C4-2B (cell line): ENCODE measurements around the gene NKPD1.
A peak's percentile ranks its signal among the peaks of the same experiment; 100 is the strongest.

ENCODE experiments used
- H3K27ac ChIP-seq: fragments of 450-650 bp; 2 replicates; pipeline ENCODE4 v1.5.1; 2017
- ZFX ChIP-seq: fragments of 450-650 bp; IDR thresholded peaks from 2 replicates; pipeline ENCODE4 v1.6.1; 2017
- TF ChIP-seq, protein P1 (sequence below): fragments of 450-650 bp; conservative IDR thresholded peaks from 2 replicates; pipeline ENCODE4 v1.5.1; 2017; ENCODE audit warnings: mild to moderate bottlenecking

Gene NKPD1

DNA sequence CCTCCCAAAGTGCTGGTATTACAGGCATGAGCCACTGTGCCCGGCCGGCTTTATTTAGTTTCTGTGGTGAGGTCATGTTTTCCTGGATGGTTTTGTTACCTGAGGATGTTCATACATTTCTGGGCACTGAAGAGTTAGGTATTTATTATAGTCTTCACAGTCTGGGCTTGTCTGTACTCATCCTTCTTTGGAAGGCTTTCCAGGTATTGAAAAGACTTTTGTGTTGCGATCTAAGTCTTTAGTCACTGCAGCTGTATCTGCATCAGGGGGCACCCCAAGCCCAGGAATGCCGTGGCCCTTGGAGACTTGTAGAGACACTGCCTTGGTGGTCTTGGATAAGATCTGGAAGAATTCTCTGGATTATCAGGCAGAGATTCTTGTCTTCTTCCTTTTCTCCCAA lies 30.6 kb upstream of the NKPD1 start:
- no peak overlapping the region for H3K27ac ChIP-seq
- no peak for TF ChIP-seq ZFX
- TF ChIP-seq, protein P1, sequence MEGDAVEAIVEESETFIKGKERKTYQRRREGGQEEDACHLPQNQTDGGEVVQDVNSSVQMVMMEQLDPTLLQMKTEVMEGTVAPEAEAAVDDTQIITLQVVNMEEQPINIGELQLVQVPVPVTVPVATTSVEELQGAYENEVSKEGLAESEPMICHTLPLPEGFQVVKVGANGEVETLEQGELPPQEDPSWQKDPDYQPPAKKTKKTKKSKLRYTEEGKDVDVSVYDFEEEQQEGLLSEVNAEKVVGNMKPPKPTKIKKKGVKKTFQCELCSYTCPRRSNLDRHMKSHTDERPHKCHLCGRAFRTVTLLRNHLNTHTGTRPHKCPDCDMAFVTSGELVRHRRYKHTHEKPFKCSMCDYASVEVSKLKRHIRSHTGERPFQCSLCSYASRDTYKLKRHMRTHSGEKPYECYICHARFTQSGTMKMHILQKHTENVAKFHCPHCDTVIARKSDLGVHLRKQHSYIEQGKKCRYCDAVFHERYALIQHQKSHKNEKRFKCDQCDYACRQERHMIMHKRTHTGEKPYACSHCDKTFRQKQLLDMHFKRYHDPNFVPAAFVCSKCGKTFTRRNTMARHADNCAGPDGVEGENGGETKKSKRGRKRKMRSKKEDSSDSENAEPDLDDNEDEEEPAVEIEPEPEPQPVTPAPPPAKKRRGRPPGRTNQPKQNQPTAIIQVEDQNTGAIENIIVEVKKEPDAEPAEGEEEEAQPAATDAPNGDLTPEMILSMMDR = no peak

GRCh38 chr19:45189971-45190370 lies 29.2 kb upstream of the NKPD1 start:
- TF ChIP-seq, protein P1 = no peak
- H3K27ac ChIP-seq = no peak overlapping the region

DNA sequence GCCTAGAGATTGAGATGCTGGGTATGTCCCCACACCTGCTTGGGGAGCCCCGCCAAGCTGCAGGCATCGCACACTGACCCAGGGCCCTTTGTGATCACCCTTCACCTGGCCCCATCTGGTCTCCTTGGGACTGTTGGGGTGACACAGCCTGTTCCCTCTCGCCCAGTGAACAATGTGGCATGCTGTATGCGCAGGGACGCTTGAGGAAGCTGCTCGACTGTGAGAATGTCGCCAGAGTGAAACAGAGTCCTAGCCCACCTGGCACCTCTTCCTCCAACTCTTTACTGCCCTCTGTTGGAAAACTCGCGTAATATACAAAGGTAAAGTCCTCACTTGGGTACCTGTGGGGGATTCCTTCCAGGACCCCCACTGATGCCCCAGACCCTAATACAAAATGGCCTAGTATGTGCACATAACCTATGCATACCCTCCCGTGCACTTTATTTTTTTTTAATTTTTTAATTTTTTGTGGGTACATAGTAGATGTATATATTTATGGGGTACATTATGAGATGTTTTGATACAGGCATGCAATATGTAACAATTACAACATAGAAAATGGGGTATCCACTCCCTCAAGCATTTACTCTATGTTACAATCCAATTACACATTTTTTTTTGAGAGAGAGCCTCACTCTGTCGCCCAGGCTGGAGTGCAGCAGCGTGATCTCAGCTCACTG lies 26.8 kb upstream of the NKPD1 start:
- TF ChIP-seq ZFX = no peak
- TF ChIP-seq, protein P1 = peak; percentile 65
- no peak overlapping the region for H3K27ac ChIP-seq

GRCh38 chr19:45186509-45187334 lies 25.9 kb upstream of the NKPD1 start:
- no peak overlapping the region for H3K27ac ChIP-seq
- TF ChIP-seq, protein P1 = no peak

- no peak overlapping the region for H3K27ac ChIP-seq
- TF ChIP-seq, protein P1 = no peak
- TF ChIP-seq ZFX = no peak
Observed at GRCh38 chr19:45184115-45184514, 23.3 kb upstream of the NKPD1 start.

GRCh38 chr19:45182758-45183157 lies 22.0 kb upstream of the NKPD1 start:
- no peak for TF ChIP-seq ZFX
- TF ChIP-seq, protein P1 = no peak
- no peak overlapping the region for H3K27ac ChIP-seq

GRCh38 chr19:45180936-45181335 lies 20.2 kb upstream of the NKPD1 start:
- H3K27ac ChIP-seq = peak overlapping the region; percentile 88; the same call in 1 of the 2 replicates
- TF ChIP-seq ZFX = no peak
- TF ChIP-seq, protein P1 = no peak
